HG03175 (cell line): Measurements from ENCODE around the gene XIST.
"Not testable (repeated sequence)": the region's sequence is repeated elsewhere in the genome, so short reads cannot be mapped to it uniquely, and the experiment has no call there.

Experiments
- ATAC-seq: cut with Tn5 transposase; IDR thresholded peaks from one replicate; pipeline ENCODE4 v1.9.1; 2021; ENCODE audit warnings: mild to moderate bottlenecking, moderate library complexity; ENCODE audit not compliant: unreplicated experiment

The XIST gene

DNA sequence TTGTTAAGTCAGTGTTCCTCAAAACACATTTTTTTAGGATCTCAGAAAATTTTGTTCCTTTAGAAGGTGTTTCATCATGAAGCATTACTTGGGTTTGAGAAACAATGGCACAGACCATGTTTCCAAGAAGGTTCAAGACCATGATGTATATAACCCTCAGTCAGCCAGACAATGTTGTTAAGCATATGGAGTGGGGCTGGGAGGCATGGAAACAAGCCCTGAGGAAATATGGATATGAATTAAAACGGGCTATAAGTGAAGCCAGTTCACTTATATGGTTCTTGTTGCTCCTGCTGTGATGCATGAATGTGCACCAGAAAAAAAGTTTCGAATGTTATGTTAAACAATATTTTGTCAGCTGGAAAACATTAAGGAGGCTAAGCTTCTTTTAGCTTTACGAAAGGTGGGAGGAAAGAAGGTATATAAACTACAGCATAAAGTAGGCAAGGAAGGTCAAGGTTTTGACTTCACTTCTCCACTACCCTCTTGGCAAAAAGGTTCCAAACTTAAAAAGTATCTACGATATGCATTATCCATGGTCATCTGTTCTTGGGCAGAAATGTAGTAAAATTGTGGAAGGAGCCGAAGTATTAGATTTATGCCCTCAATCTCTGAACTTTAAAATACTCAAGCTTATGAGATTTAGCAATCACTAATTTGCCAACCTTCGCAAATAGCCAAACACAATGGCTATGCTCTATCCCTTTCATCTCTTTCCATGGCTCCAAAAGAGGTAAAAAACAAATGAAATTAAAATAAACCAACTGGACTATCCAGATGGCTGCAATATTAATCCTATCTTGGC, 12.2 kb downstream of the XIST start:
- no peak for ATAC-seq

GRCh38 chrX:73839152-73839551, 13.4 kb downstream of the XIST start:
- ATAC-seq, result no peak

DNA sequence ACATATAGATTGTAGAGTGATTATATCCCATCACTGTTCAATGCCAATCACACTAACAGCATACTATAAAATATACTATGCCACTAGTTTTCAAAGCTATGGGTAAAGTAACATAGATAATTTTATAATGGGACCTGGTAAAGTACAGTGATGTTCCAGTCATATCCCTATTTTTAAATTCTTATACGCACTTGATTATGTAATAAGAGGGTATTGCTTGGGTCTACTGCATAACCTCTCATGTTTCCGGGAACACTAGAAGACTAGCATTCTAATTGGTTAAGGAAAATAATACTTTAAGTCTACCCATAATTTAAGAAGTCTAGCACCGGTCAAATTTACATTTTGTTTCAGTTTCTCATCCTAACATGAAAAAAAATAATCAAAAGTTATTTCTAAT, 14.4 kb downstream of the XIST start:
- ATAC-seq, result no peak

DNA sequence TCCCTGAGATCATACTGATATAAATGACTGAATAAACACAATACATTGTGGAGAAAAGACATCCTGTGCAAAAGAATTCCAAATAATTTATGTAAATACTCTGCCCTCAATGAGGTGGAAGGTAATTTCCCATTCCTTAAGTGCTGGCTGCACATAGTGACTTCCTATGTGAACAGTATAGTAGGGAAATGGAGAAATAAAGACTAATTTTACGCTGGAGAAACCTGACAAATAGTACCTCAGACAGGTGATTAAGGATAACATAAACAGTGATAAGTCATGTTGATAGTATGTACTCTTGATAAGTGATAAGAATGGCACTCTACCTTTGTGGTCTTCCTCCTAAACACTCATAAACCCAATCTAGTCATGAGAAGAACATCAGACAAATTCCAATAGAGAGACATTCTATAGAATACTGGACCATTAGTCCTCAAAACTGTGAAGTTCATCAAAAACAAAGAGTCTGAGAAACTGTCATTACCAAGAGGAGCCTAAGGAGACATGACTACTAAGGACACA, 15.5 kb downstream of the XIST start:
- ATAC-seq, result no peak

- no peak for ATAC-seq
These were observed 18.3 kb downstream of the XIST start for GRCh38 chrX:73834219-73834618.

GRCh38 chrX:73832319-73832718, 20.2 kb downstream of the XIST start:
- ATAC-seq, result no peak

GRCh38 chrX:73831500-73831899, 21.0 kb downstream of the XIST start:
- ATAC-seq, result no peak

DNA sequence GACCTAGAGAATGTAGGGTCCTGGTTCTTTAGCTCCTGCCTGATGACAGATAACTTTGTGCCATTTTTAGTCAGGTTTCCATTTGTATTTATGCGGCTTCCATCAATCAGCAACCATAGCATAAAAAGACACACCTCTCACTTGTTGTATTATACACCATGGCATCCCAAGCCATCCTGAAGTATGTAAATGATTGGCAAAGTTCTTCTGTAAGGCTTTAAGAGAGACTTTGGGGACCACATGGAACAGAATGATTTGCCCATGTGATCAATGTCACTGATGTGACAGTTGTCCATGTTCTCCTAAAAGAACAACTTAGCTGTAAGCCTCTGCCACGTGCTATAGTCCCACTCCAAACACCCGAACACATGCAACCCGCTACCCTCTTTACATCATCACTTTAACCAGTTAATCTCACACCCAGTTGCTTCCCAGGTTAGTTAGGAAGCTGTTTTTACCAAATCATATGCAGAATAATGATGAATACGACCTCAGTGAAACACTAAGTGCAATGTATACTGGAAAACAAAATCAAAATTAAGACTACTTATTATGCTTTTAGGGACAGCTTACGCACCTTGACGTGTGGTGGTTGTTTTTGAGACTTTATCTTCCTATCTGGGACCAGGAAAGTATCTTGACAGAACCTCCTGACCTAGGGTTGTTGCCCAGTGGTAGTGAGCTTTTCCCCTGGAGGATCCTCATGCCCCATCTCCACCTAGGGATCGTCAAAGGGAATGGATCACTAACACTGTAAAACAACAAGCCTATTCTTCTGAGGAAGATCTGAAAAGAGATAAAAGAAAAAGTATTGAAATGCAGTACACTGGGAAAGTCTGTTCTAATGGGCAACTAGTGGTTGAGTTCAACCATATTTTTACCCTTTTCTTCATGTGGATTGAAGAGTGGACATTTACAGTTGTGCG, 21.8 kb downstream of the XIST start:
- ATAC-seq, result no peak

GRCh38 chrX:73829890-73830466, 22.5 kb downstream of the XIST start:
- no peak for ATAC-seq

GRCh38 chrX:73828080-73828720, 24.3 kb downstream of the XIST start:
- no peak for ATAC-seq

DNA sequence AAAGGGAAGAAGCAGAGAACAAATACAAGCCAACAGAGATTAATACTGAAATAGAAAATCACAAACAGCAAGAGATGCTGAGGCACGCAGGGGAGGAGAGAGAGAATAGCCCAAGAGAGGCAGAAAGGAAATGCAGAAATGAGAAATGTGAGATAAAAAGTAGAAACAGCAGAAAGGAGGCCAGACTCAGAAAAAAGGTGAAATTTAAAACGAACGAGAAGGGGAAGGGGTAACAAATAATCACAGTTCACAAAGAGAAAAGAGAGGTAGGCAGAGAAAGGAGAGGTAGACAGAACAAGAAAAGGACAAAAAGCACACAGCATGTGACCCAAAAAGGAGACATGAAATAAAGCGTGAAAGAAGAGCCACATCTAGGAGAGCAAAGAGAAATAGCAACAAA, 25.1 kb downstream of the XIST start:
- ATAC-seq, result no peak

GRCh38 chrX:73826996-73827395, 25.5 kb downstream of the XIST start:
- ATAC-seq, result no peak

DNA sequence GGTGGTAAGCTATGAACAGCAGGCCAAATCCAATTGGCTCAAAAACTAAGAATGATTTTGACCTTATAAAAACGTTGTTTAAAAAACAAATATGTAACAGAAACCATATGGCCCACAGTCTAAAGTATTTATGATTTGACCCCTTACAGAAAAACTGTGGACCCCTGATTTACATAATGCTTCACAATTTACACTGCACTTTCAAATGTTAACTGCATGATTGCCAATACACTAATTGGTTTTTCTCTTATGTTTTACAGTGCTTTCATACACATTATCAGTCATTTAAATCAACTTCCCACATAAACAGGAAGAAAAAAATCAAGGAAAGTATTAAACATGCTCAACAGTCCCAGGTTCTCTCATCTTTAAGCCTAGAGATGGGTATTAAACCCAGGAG, 26.9 kb downstream of the XIST start:
- ATAC-seq, result no peak

DNA sequence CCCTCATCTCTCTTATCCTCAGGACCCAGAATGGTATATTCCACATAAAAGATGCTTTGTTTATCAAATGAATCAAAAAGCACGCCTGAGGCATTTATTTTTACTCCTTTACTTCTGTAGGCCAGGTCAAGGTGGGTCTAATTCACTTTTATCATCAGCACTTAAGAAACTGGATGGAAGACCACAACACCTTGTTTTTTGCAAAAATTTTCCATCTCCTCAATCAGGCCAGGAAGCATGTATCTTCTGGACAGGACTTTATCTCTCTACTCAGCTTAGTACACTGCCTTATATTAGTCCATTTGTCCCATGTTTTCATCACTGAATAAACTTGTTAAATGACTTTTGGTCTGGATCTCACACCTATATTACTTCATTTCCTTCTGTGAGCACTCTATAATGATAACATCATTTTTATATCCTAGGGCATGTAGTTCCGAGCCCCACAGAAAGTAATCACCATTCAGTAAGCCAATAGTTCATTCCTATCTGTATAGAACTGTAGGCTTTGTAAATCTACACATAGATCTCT, 29.0 kb downstream of the XIST start:
- no peak for ATAC-seq

DNA sequence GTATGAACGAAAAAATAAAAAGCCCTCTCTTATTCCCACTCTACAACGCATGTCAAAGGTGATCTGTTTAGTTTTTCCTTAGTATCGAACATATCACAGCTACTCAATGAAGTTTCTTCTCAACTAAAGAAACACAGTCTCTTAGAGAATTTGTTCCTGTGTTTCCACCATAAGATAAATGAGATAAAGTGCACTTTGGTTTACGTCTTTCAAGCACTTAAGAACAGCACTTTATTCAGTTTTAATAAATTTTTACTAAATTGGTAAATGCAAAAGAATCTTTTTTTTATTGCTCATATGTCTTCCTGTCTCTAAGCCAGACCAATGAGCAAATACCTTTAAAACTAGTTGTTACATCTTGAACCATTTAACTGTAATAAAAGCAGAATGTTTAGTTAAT, 29.7 kb downstream of the XIST start:
- no peak for ATAC-seq

DNA sequence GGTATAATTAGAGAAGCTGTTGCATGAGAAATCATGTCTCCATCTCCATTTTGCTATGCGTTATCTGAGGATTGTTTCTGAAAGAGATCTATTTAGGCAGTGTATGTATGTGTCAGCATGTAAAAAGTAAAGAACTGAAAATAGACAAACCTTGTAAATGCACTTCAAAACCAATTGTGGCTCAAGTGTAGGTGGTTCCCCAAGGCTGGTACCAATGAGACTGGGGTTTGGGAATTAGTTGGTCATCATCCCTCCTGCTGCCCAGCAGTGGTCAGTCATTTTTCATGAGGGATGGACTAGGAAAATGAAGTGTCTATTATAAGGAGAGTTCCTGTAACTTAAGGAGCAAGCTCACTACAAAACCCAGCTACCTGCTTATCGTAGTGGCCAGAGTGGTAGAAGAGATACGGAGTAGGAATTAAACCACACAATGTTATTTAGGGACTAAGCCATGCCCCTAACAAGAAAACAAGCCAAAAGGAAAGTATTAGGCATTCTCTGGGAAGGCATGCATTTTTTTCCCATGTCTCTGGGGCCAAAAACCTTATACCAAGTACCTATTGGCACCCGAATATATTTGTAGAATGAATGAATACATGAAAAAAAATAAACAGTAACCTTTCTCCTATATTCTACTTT, 30.5 kb downstream of the XIST start:
- no peak for ATAC-seq

- ATAC-seq, result not testable (repeated sequence)
These were observed 32.5 kb downstream of the XIST start for GRCh38 chrX:73819864-73820558.

DNA sequence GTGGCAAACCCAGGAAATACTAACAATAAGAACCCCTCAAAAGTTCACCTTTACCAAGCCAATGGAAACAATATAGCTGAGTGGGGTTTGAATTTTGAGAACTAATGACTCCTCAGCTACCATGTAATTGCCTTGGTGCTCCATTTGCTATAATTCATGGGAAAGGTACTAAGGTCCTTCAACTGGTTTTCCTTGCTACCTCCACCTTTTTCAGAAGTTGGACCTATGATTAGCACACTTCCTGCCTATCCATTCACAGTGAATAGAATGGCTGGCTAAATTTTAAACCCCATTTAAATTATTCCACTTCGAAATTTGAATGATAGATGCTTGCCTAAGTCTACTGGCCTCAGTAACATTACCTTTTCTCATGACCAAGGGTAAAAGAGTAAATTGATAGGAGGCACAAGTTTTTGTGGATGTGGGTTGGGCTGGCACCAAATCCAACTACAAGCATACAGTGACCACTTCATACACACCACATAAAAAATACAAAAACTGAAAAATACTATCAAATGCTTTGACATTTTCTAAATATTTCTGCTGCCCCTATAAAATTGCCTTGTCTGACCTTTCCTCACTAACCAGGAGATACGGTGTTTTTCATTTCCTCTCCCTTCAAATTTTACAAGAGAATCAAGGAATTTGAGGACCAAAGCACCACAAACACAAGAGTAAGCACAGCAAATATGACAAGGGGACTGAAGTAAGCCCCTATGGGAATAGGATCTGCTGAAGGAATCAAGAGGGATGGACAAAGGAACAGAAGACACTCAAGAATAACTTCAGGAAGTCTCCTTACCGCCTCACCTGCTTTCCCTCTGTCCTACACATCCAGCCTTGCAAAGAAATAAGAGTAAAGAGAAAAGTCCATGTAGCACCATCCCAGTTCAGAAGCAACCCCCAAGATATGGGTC, 34.1 kb downstream of the XIST start:
- ATAC-seq, result no peak
